CD1c-positive myeloid dendritic cell (primary cell): ENCODE measurements around the gene CLCN1.

Source experiments
- DNase-seq: peaks from one replicate; pipeline ENCODE4 v3.0.0-alpha.2; 2016; ENCODE audit errors: extremely low spot score

Gene CLCN1

DNA sequence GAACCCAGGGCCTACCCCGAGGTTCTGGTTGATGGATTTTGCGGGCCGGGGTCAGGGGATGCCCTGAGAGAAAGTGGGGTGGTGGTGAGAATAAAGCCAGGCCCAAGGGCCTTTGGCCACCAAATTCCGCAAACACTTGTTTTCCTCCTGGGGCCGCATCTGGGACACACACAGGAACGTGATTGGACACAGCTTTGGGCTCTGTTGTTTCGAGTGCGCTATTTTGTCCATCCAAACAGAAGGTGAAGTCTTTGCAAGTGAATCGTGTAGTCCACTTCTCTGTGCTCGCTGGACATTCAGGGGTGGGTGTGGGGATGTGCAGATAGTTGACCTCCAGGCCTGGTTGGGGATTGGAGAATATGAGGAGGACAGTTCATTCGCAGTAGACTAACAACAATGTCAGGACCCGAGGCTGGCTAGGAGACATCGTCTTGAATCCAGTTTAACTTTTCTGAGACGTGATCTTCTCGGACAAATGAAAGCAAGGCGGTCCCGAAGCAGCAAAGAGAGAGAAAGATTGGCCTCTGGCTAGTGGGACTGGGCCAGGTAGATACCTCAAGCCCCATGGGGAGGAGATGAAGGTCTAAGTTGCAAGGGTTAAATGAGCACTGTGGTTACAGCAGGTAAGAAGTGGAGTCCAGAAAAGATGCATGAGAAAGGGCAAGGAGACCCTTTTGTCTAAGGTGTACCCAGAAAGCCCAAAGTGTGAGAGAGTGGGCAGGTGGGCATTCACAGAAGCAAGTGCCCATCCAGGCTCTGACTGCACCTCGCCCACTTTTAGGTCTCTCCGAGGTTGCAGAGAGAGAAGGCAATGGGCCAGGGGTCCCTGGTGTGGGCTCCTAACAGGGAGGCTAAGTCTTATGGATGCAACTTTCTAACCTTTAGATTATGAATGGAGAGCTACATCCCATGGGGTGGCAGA is 47.4 kb downstream of the CLCN1 start:
- DNase-seq: no peak

- DNase-seq: no peak
These were observed 52.1 kb downstream of the CLCN1 start for GRCh38 chr7:143367972-143368371.

DNA sequence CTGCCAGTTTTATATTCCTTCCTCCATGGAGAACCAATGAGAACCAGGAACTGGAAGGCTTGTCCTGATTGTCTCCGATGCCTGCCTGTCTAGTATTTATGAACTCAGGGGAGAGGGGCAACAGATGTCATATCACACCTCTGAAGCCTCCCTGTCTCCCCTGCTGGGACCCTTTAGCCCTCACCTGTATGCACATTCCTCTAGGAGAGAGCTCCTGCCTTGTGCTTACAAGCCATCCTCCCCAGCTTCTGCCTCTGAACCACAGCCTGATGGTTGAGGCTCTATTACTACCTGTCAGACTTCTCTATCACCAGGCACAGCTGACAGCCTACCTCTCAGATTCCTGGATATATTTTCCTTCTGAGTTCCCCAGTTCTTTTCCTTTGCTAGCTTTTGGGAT is 52.5 kb downstream of the CLCN1 start:
- no peak for DNase-seq

- no peak for DNase-seq
These were observed 54.1 kb downstream of the CLCN1 start for GRCh38 chr7:143369678-143370651.

- peak; percentile 70 for DNase-seq
These were observed 56.2 kb downstream of the CLCN1 start for GRCh38 chr7:143372070-143372469.

DNA sequence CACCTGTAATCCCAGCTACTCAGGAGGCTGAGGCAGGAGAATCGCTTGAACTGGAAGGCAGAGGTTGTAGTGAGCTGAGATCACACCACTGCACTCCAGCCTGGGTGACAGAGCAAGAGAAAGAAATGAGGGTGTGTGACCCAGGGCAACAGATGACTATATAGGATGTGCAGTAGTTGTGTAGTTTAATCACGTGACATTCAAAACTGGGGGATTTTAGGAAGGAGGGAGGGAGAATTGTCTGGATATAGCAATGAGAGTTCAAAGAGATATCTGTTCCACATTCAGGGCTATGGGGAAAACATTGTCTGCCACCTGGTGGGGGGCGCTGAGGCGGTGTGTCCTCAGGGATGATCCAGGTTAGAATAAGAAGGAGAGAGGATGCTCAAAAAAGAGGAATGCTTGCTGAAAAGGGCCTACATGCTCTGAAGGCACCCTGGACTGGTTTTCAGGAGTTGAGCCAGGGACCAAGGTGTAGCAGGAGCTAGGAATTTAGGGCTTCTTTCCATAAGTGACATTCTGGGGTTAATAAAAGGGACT is 57.4 kb downstream of the CLCN1 start:
- DNase-seq: no peak

DNA sequence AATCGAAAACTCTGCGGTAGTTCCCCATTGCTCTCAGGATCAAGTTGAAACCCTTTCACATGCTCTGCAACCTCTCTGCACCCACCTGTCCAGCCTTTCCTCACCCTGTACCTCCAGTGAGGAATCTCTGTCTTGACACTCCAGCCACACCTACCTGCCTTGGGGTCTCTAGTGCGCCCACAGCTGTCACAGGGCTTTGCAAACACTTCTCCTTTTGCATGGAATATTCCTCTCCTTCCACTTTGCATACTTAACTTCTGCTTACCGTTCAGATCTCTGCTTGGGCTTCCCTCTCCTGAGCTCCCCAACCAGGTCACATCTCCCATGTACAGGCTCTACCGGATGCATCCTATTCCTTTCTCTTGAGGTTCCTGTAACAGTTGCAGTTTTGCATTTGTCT is 58.6 kb downstream of the CLCN1 start:
- DNase-seq: peak; percentile 72

- DNase-seq: peak; percentile 87
These were observed 59.6 kb downstream of the CLCN1 start for GRCh38 chr7:143375298-143376034.

DNA sequence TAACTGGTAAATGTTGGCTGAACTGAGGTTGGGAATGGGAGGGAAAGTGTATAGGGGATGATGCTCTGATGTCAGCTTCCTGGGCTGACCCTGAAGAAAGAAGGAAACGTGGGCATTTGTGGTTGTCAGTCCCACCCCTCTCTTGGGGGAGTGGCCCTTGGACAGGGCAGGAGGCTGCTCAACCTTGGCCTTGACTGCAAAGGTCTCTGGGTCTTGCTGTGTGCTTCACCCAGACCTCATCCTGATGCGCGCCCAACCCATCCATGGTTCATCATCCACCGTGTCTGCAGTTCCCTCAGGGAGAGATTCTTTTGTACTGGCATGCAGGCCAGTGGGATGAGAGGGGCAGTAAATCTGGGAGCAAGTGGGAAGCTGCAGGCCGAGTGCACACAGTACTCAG is 60.5 kb downstream of the CLCN1 start:
- peak; percentile 62 for DNase-seq

GRCh38 chr7:143379611-143380259 is 63.8 kb downstream of the CLCN1 start:
- no peak for DNase-seq

DNA sequence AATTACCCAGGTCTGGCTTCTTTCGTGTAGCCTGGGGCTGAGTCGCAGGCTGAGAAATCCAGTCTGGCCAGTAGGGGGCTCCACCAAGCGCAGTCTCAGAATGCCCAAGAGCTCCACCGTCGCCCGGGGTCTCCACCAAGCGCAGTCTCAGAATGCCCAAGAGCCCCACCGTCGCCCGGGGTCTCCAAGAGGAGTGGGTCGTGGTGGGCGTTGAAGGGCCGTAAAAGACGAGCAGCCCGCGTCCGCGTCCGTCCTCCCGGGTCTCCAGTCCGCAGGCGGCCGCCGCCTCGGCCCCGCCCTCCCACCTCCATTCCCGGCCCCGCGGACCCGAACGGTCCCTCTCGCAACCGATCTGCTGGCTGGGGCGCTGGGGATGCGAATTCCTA is 64.3 kb downstream of the CLCN1 start:
- peak; percentile 96 for DNase-seq

- DNase-seq: peak; percentile 93
These were observed 64.9 kb downstream of the CLCN1 start, which contains the start of gene ZYX for GRCh38 chr7:143380646-143381426. ZYX (plus strand) TSS chr7:143381345; CDS start chr7:143381572, 227 bp downstream.

DNA sequence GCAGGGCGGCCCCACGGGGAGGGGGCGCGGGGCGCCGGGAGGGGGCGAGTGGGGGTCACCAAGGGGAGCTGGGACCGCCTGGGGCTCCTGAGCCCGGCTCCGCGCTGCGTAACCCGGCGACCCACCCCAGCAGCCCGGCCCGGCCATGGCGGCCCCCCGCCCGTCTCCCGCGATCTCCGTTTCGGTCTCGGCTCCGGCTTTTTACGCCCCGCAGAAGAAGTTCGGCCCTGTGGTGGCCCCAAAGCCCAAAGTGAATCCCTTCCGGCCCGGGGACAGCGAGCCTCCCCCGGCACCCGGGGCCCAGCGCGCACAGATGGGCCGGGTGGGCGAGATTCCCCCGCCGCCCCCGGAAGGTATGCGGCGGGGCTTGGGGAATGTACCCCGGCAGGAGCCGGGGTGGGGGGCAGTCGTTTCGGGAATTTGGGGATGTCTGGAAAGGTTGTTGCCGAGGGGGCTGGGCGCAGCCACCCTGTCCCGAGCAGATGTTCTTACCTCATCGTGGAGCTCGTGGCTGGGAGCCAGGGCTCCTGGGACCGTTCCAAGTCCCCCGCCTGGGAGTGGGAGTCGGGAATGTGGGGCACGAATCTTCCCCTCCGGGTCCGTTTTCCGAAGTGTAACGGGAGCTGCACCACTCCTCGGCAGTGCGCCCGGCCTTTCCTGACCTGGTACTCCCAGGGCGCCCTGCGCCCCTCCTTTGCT is 65.7 kb downstream of the CLCN1 start:
- DNase-seq: no peak

- DNase-seq: no peak
These were observed 66.3 kb downstream of the CLCN1 start for GRCh38 chr7:143382126-143382790.

GRCh38 chr7:143382791-143383641 is 67.1 kb downstream of the CLCN1 start:
- no peak for DNase-seq

GRCh38 chr7:143383642-143383957 is 67.7 kb downstream of the CLCN1 start:
- no peak for DNase-seq

DNA sequence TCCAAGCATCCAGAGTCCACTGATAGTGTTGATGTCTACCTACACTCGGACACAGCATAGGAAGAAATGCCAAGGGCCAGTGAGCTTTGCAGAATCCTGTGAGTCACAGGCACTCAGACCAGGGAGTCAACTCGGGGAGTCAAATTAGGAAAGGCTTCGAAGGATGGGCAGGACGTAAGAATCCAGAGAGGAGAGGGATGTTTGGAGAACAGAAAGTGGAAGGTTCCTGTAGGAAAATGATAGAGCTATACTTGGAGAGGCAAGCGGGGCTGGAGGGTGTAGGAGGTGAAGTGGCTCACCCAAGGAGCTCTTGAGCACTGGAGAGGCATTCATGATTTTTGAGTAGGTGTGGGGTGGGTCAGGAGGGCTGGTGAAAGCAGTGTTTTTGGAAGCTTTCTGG is 68.2 kb downstream of the CLCN1 start:
- DNase-seq: peak; percentile 28
